Measurements from ENCODE around the gene IQSEC1. TPM values are rescaled to one million over a fixed set of nuclear protein-coding genes. Genes with fewer than 3 reads are reported as not detected.

IQSEC1 gene
- total and polyA plus RNA-seq, 2 donors (not counting 3 experiments of a cell fraction or from before 2014, with no cell fraction given) = 5.2 to 18.0 TPM

GRCh38 chr3:13017361-13018042 lies 55.7 kb downstream of the IQSEC1 start:
- Histone ChIP-seq H4K20me1 (replicated peaks; ENCODE audit: control insufficient read depth, extremely low read depth, insufficient read depth, low read length) (no peaks in the 10 kb centered on the region), H3K36me3 (ENCODE audit: control insufficient read depth in 2 of 2, extremely low read depth in 1 of 2, insufficient read depth in 2 of 2, low read length in 2 of 2) (no peaks in the 10 kb centered on the region), H2AFZ (ENCODE audit: low read depth, low read length) (no peak overlapping the region), H3K9me1 (replicated peaks; ENCODE audit: control insufficient read depth, extremely low read depth, insufficient read depth, low read length) (no peaks in the 10 kb centered on the region), H3K9ac (replicated peaks; ENCODE audit: extremely low read depth, insufficient read depth, low read length) (no peak overlapping the region), H3K27ac (ENCODE audit: insufficient read depth, low read depth, low read length) (no peak overlapping the region), H3K27me3 (ENCODE audit: control insufficient read depth in 2 of 2, insufficient read depth in 2 of 2, low read length in 2 of 2) (peaks cover 0 to 1% of the 10 kb centered on the region in 2 experiments), H3K4me2 (ENCODE audit: insufficient read depth, low read length) (no peak overlapping the region), H3K4me3 (replicated peaks in 1 of 3; ENCODE audit: insufficient read depth in 1 of 3, low read depth in 1 of 3, low read length in 3 of 3) (no peak overlapping the region), H3K9me3 (replicated peaks; ENCODE audit: control insufficient read depth, insufficient read depth, low read length) (no peaks in the 10 kb centered on the region), H3K79me2 (ENCODE audit: control insufficient read depth, insufficient read depth, low read length) (no peaks in the 10 kb centered on the region), H3K4me1 (ENCODE audit: control insufficient read depth, extremely low read depth, insufficient read depth, low read length) (no peaks in the 10 kb centered on the region)
- POLR2A ChIA-PET = no interaction called here
- CTCF ChIA-PET = interaction anchor here (1.0 to 1.1 kb wide), 2 partner anchors 33 to 74 kb away, joined by 3 read pairs; no protein-coding TSS in a partner anchor
- TF ChIP-seq FOS (IDR thresholded peaks at IDR 0.05; ENCODE audit: borderline replicate concordance, insufficient read depth, low read length) (no peak), JUN (IDR thresholded peaks at IDR 0.05; ENCODE audit: borderline replicate concordance, insufficient read depth, insufficient read length, low read depth) (no peak)
- TF ChIP-seq, protein P1, sequence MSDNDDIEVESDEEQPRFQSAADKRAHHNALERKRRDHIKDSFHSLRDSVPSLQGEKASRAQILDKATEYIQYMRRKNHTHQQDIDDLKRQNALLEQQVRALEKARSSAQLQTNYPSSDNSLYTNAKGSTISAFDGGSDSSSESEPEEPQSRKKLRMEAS (IDR thresholded peaks at IDR 0.05; ENCODE audit: insufficient read depth, insufficient read length) = no peak
- no TSS peak for BruUV-seq (replicated peaks)
- no peak for FAIRE-seq
- DNase-seq (ENCODE audit: low read depth, low spot score) = no peak
- dilution Hi-C loops (cut with MboI; ENCODE audit: extremely low pct_ligation_motif_present, low sequenced_read_pairs) = no loop called here
- intact Hi-C loops (cut with micrococcal nuclease) = no loop called here

- Histone ChIP-seq H3K27ac (ENCODE audit: insufficient read depth, low read depth, low read length) (no peak overlapping the region), H3K27me3 (ENCODE audit: control insufficient read depth in 2 of 2, insufficient read depth in 2 of 2, low read length in 2 of 2) (peaks cover 0 to 1% of the 10 kb centered on the region in 2 experiments), H4K20me1 (replicated peaks; ENCODE audit: control insufficient read depth, extremely low read depth, insufficient read depth, low read length) (no peaks in the 10 kb centered on the region), H2AFZ (ENCODE audit: low read depth, low read length) (no peak overlapping the region), H3K9me3 (replicated peaks; ENCODE audit: control insufficient read depth, insufficient read depth, low read length) (no peaks in the 10 kb centered on the region), H3K9ac (replicated peaks; ENCODE audit: extremely low read depth, insufficient read depth, low read length) (no peak overlapping the region), H3K4me3 (replicated peaks in 1 of 3; ENCODE audit: insufficient read depth in 1 of 3, low read depth in 1 of 3, low read length in 3 of 3) (no peak overlapping the region), H3K9me1 (replicated peaks; ENCODE audit: control insufficient read depth, extremely low read depth, insufficient read depth, low read length) (no peaks in the 10 kb centered on the region), H3K4me2 (ENCODE audit: insufficient read depth, low read length) (no peak overlapping the region), H3K36me3 (ENCODE audit: control insufficient read depth in 2 of 2, extremely low read depth in 1 of 2, insufficient read depth in 2 of 2, low read length in 2 of 2) (no peaks in the 10 kb centered on the region), H3K79me2 (ENCODE audit: control insufficient read depth, insufficient read depth, low read length) (no peaks in the 10 kb centered on the region), H3K4me1 (ENCODE audit: control insufficient read depth, extremely low read depth, insufficient read depth, low read length) (no peaks in the 10 kb centered on the region)
- ChIA-PET CTCF (no interaction called here), POLR2A (no interaction called here)
- FAIRE-seq = no peak
- TF ChIP-seq POLR2A (IDR thresholded peaks at IDR 0.05; ENCODE audit: low read depth, low read length) (no peak), MYC (IDR thresholded peaks at IDR 0.05; ENCODE audit: low read depth, low read length) (no peak), GATA2 (IDR thresholded peaks at IDR 0.05; ENCODE audit: insufficient read depth, insufficient read length, low read depth, low read length) (no peak)
- TF ChIP-seq, protein P1 (IDR thresholded peaks at IDR 0.05; ENCODE audit: insufficient read depth, insufficient read length) = no peak
- no peak for DNase-seq (ENCODE audit: low read depth, low spot score)
- no TSS peak for BruUV-seq (replicated peaks)
- dilution Hi-C loops (cut with MboI; ENCODE audit: extremely low pct_ligation_motif_present, low sequenced_read_pairs) (no loop called here), intact Hi-C loops (cut with micrococcal nuclease) (no loop called here)
Measured at GRCh38 chr3:13016721-13017255, 56.4 kb downstream of the IQSEC1 start.
